CD4-positive, alpha-beta T cell treated with Interferon gamma for 1 hour (primary cell): ENCODE measurements around the gene SBSN.
"Not testable (repeated sequence)": the region's sequence is repeated elsewhere in the genome, so short reads cannot be mapped to it uniquely, and the experiment has no call there.

Experiments used
- DNase-seq: peaks from one replicate; pipeline ENCODE4 v3.0.0-alpha.2; 2020

The SBSN gene

GRCh38 chr19:35502751-35503150 lies 25.4 kb downstream of the SBSN start:
- no peak for DNase-seq

- DNase-seq: no peak
Measured at GRCh38 chr19:35501684-35502083, 26.4 kb downstream of the SBSN start.

GRCh38 chr19:35500611-35501010 lies 27.5 kb downstream of the SBSN start:
- DNase-seq: no peak

- DNase-seq: no peak
Measured at GRCh38 chr19:35498984-35499527, 29.1 kb downstream of the SBSN start.

- no peak for DNase-seq
Measured at GRCh38 chr19:35498220-35498619, 29.9 kb downstream of the SBSN start.

- no peak for DNase-seq
Measured at GRCh38 chr19:35497406-35497805, 30.7 kb downstream of the SBSN start.

- DNase-seq: peak; percentile 67
Measured at GRCh38 chr19:35495107-35496064, 32.7 kb downstream of the SBSN start.

GRCh38 chr19:35493971-35494370 lies 34.1 kb downstream of the SBSN start:
- no peak for DNase-seq

- no peak for DNase-seq
Measured at GRCh38 chr19:35491836-35492360, 36.2 kb downstream of the SBSN start.

- no peak for DNase-seq
Measured at GRCh38 chr19:35490364-35490763, 37.7 kb downstream of the SBSN start, which contains the start of gene KRTDAP. KRTDAP (minus strand) TSS chr19:35490464; CDS start chr19:35490442, 22 bp downstream.

- DNase-seq: no peak
Measured at GRCh38 chr19:35488677-35489076, 39.4 kb downstream of the SBSN start.

GRCh38 chr19:35487656-35488182 lies 40.4 kb downstream of the SBSN start:
- no peak for DNase-seq

- no peak for DNase-seq
Measured at GRCh38 chr19:35486268-35486708, 41.8 kb downstream of the SBSN start.

GRCh38 chr19:35484252-35485036 lies 43.7 kb downstream of the SBSN start:
- peak; percentile 41 for DNase-seq

- DNase-seq: no peak
Measured at GRCh38 chr19:35483089-35483488, 45.0 kb downstream of the SBSN start.

- DNase-seq: no peak
Measured at GRCh38 chr19:35478794-35479677, 49.1 kb downstream of the SBSN start.

- DNase-seq: no peak
Measured at GRCh38 chr19:35476149-35476548, 52.0 kb downstream of the SBSN start.

- not testable (repeated sequence) for DNase-seq
Measured at GRCh38 chr19:35474594-35474993, 53.5 kb downstream of the SBSN start.

- no peak for DNase-seq
Measured at GRCh38 chr19:35474104-35474503, 54.0 kb downstream of the SBSN start.
